CD4-positive, CD25-positive, alpha-beta regulatory T cell (primary cell): ENCODE results near the gene CYB5R4. TPM values are rescaled to one million over a fixed set of nuclear protein-coding genes. Genes with fewer than 3 reads are reported as not detected.

Experiments
- ATAC-seq, 2 donors: fragments of 150-1000 bp; cut with Tn5 transposase; one replicate each; pipeline ENCODE4 v1.10.0; 2021; ENCODE audit warnings: low read depth in 2 of 2, moderate number of reproducible peaks in 2 of 2, moderate library complexity in 1 of 2
- DNase-seq, 3 donors: peaks; one replicate each; pipeline versions ENCODE4 v3.0.0 to v3.0.0-alpha.2; 2012 to 2022; ENCODE audit warnings: mixed read lengths in 1 of 3
- H3K27ac ChIP-seq: one replicate; pipeline ENCODE4 v1.7.0; 2013; ENCODE audit warnings: mild to moderate bottlenecking, low read length; ENCODE audit not compliant: insufficient read depth, poor library complexity, severe bottlenecking
- H3K27me3 ChIP-seq: one replicate; pipeline ENCODE4 v1.7.0; 2013; ENCODE audit warnings: low read length; ENCODE audit not compliant: control insufficient read depth, insufficient read depth
- H3K36me3 ChIP-seq: one replicate; pipeline ENCODE4 v1.7.0; 2013; ENCODE audit warnings: mild to moderate bottlenecking, low read length, moderate library complexity; ENCODE audit not compliant: control insufficient read depth, insufficient read depth
- H3K4me1 ChIP-seq: 2 replicates; pipeline ENCODE4 v1.7.0; 2013; ENCODE audit warnings: mild to moderate bottlenecking, low read length; ENCODE audit not compliant: insufficient read depth, control insufficient read depth, poor library complexity, severe bottlenecking
- H3K4me3 ChIP-seq: one replicate; pipeline ENCODE4 v1.7.0; 2013; ENCODE audit warnings: low read depth, mild to moderate bottlenecking, low read length, moderate library complexity
- H3K9me3 ChIP-seq, 2 experiments: 1 replicate in 1 of 2; 2 replicates in 1 of 2; pipeline ENCODE4 v1.7.0; 2013; ENCODE audit warnings: low read length in 2 of 2, mild to moderate bottlenecking in 1 of 2, moderate library complexity in 1 of 2; ENCODE audit not compliant: control insufficient read depth in 2 of 2
- H3K27ac Mint-ChIP-seq, 3 donors: one replicate each; pipeline ENCODE4 v1.8.0; 2020 to 2022; ENCODE audit warnings: mild to moderate bottlenecking in 3 of 3, mixed read lengths in 3 of 3, moderate library complexity in 2 of 3
- H3K27me3 Mint-ChIP-seq: one replicate; pipeline ENCODE4 v1.8.0; 2022; ENCODE audit warnings: mild to moderate bottlenecking, mixed read lengths
- H3K36me3 Mint-ChIP-seq: one replicate; pipeline ENCODE4 v1.8.0; 2020; ENCODE audit warnings: mixed read lengths
- H3K4me1 Mint-ChIP-seq, 4 donors: one replicate each; pipeline ENCODE4 v1.8.0; 2020 to 2022; ENCODE audit warnings: mixed read lengths in 4 of 4, mild to moderate bottlenecking in 1 of 4
- H3K4me3 Mint-ChIP-seq, 4 donors: one replicate each; pipeline ENCODE4 v1.8.0; 2020 to 2022; ENCODE audit warnings: mild to moderate bottlenecking in 4 of 4, mixed read lengths in 4 of 4, moderate library complexity in 3 of 4
- H3K9me3 Mint-ChIP-seq, 7 donors: one replicate each; pipeline ENCODE4 v1.8.0; 2020 to 2022; ENCODE audit warnings: mixed read lengths in 7 of 7, mild to moderate bottlenecking in 3 of 7, moderate library complexity in 2 of 7
- polyA plus RNA-seq, 4 donors: library from polyadenylated mRNA; unstranded; fragments of 300-500 nt; fragmentation: Illumina TruSeq; gene quantifications; one replicate each; pipeline ENCODE4 v1.2.3, GENCODE V29; 2021
- total RNA-seq: library from RNA; stranded (reverse); gene quantifications from one replicate; pipeline ENCODE4 v1.2.3, GENCODE V29; 2022

The CYB5R4 gene
- total and polyA plus RNA-seq, 5 donors from 2014 or later: 28.3 to 53.1 (median 36.0) TPM

- Histone ChIP-seq H3K36me3 (no peaks in the 10 kb centered on the region), H3K27ac (no peak overlapping the region), H3K9me3 (no peaks in the 10 kb centered on the region), H3K4me1 (no peaks in the 10 kb centered on the region), H3K27me3 (peaks cover 2% of the 10 kb centered on the region), H3K4me3 (no peak overlapping the region)
- H3K36me3 Mint-ChIP-seq: no peaks in the 10 kb centered on the region
- peaks cover 4% of the 10 kb centered on the region for H3K27me3 Mint-ChIP-seq
- no peak overlapping the region for H3K4me3 Mint-ChIP-seq
- H3K9me3 Mint-ChIP-seq: no peaks in the 10 kb centered on the region
- H3K4me1 Mint-ChIP-seq: no peaks in the 10 kb centered on the region
- DNase-seq (no peak), ATAC-seq (no peak)
- no peak overlapping the region for H3K27ac Mint-ChIP-seq
Observed at GRCh38 chr6:84013931-84014330, 154.4 kb downstream of the CYB5R4 start.

GRCh38 chr6:84016029-84016428 is 156.5 kb downstream of the CYB5R4 start:
- H3K4me3 Mint-ChIP-seq: no peak overlapping the region
- no peaks in the 10 kb centered on the region for H3K36me3 Mint-ChIP-seq
- peaks cover 5% of the 10 kb centered on the region for H3K27me3 ChIP-seq
- H3K36me3 ChIP-seq: no peaks in the 10 kb centered on the region
- H3K4me3 ChIP-seq: no peak overlapping the region
- no peak overlapping the region for H3K27ac ChIP-seq
- no peaks in the 10 kb centered on the region for H3K4me1 Mint-ChIP-seq
- no peak overlapping the region for H3K27ac Mint-ChIP-seq
- no peak for ATAC-seq
- H3K4me1 ChIP-seq: no peaks in the 10 kb centered on the region
- DNase-seq: no peak
- H3K9me3 Mint-ChIP-seq: no peaks in the 10 kb centered on the region
- H3K27me3 Mint-ChIP-seq: peaks cover 4% of the 10 kb centered on the region
- H3K9me3 ChIP-seq: no peaks in the 10 kb centered on the region

Other genes with a start within 250 kb of the CYB5R4 start
- gene SNAP91, start 150.6 kb upstream of the CYB5R4 start, total RNA-seq: not detected
- not detected for gene SNAP91, start 150.6 kb upstream of the CYB5R4 start, polyA plus RNA-seq
- not detected for gene RIPPLY2, start 6.3 kb upstream of the CYB5R4 start, total RNA-seq
- not detected for gene RIPPLY2, start 6.3 kb upstream of the CYB5R4 start, polyA plus RNA-seq
- not detected for gene MRAP2, start 174.1 kb downstream of the CYB5R4 start, total RNA-seq
- gene MRAP2, start 174.1 kb downstream of the CYB5R4 start, polyA plus RNA-seq: not detected